OCI-LY1 (cell line): ENCODE results near the gene UBTD2.
"Not testable (repeated sequence)": the region's sequence is repeated elsewhere in the genome, so short reads cannot be mapped to it uniquely, and the experiment has no call there.

Experiments used
- H2AFZ ChIP-seq: fragments of 200-600 bp; sonication (generic), shearing (Covaris generic); 2 replicates; pipeline ENCODE4 v1.6.0; 2014; ENCODE audit warnings: antibody characterized with exemption, mild to moderate bottlenecking, low read length
- H3F3A ChIP-seq: fragments of 200-600 bp; sonication (generic), shearing (Covaris generic); 2 replicates; pipeline ENCODE4 v1.6.0; 2014; ENCODE audit warnings: mild to moderate bottlenecking, antibody characterized with exemption, low read length, moderate library complexity; ENCODE audit not compliant: insufficient read depth
- H3K27ac ChIP-seq: fragments of 200-600 bp; sonication (generic); 2 replicates; pipeline ENCODE4 v1.5.1; 2014; ENCODE audit warnings: low read length, mixed run types, mild to moderate bottlenecking, low read depth; ENCODE audit not compliant: poor library complexity, severe bottlenecking
- H3K27me3 ChIP-seq: fragments of 200-600 bp; sonication (generic); 2 replicates; pipeline ENCODE4 v1.6.0; 2014; ENCODE audit warnings: antibody characterized with exemption, mild to moderate bottlenecking, low read length, moderate library complexity; ENCODE audit not compliant: insufficient read depth
- H3K36me3 ChIP-seq: fragments of 200-600 bp; sonication (generic); 2 replicates; pipeline ENCODE4 v1.6.1; 2014; ENCODE audit warnings: mild to moderate bottlenecking, antibody characterized with exemption, low read length, moderate library complexity, mixed read lengths; ENCODE audit not compliant: insufficient read depth
- H3K4me1 ChIP-seq: fragments of 200-600 bp; sonication (generic); 2 replicates; pipeline ENCODE4 v1.5.1; 2014; ENCODE audit warnings: mild to moderate bottlenecking, low read length, moderate library complexity; ENCODE audit not compliant: insufficient read depth, severe bottlenecking
- H3K4me2 ChIP-seq: fragments of 200-600 bp; sonication (generic), shearing (Covaris generic); 2 replicates; pipeline ENCODE4 v1.6.1; 2014; ENCODE audit warnings: low read length
- H3K4me3 ChIP-seq: fragments of 200-600 bp; sonication (generic); 2 replicates; pipeline ENCODE4 v1.5.1; 2014; ENCODE audit warnings: low read length, low read depth, mild to moderate bottlenecking, mixed read lengths; ENCODE audit not compliant: poor library complexity, severe bottlenecking
- H3K79me2 ChIP-seq: fragments of 200-600 bp; shearing (Covaris generic); 2 replicates; pipeline ENCODE4 v1.6.1; 2016; ENCODE audit warnings: mixed run types, low read length, mixed read lengths; ENCODE audit not compliant: insufficient read depth
- H3K9ac ChIP-seq: fragments of 200-600 bp; sonication (generic), shearing (Covaris generic); 2 replicates; pipeline ENCODE4 v1.6.1; 2014; ENCODE audit warnings: mild to moderate bottlenecking, low read length, mixed read lengths
- H3K9me2 ChIP-seq: fragments of 200-600 bp; sonication (generic), shearing (Covaris generic); 2 replicates; pipeline ENCODE4 v1.6.1; 2014; ENCODE audit warnings: low read depth, mild to moderate bottlenecking, low read length, mixed read lengths
- H3K9me3 ChIP-seq: fragments of 200-600 bp; shearing (Covaris generic); 2 replicates; pipeline ENCODE4 v1.6.1; 2014; ENCODE audit warnings: low read length, mixed read lengths
- H4K20me1 ChIP-seq: fragments of 200-600 bp; sonication (generic), shearing (Covaris generic); 2 replicates; pipeline ENCODE4 v1.6.0; 2016; ENCODE audit warnings: mild to moderate bottlenecking, low read length; ENCODE audit not compliant: insufficient read depth
- EZH2 ChIP-seq: fragments of 200-600 bp; sonication (generic), shearing (Covaris generic); IDR thresholded peaks from 2 replicates; pipeline ENCODE4 v1.8.0; 2017; ENCODE audit warnings: borderline replicate concordance, mixed run types, mild to moderate bottlenecking, antibody characterized with exemption, low read length, moderate library complexity, mixed read lengths
- TF ChIP-seq, protein P1 (sequence below): fragments of 200-600 bp; sonication (generic), shearing (Covaris generic); IDR thresholded peaks from 2 replicates; pipeline ENCODE4 v1.5.1; 2017; ENCODE audit warnings: mild to moderate bottlenecking, antibody characterized with exemption, low read length, moderate library complexity, mixed read lengths

UBTD2 gene

GRCh38 chr5:172288465-172288864 is 4.9 kb upstream of the UBTD2 start:
- Histone ChIP-seq H3K36me3 (no peaks in the 10 kb centered on the region), H3K9me2 (no peaks in the 10 kb centered on the region), H3K4me3 (no peak overlapping the region), H3K9me3 (no peaks in the 10 kb centered on the region), H3K9ac (no peak overlapping the region), H4K20me1 (no peaks in the 10 kb centered on the region), H3F3A (no peaks in the 10 kb centered on the region), H3K4me1 (peaks cover 16% of the 10 kb centered on the region), H3K27ac (no peak overlapping the region), H2AFZ (no peak overlapping the region), H3K27me3 (no peaks in the 10 kb centered on the region), H3K4me2 (no peak overlapping the region), H3K79me2 (no peaks in the 10 kb centered on the region)
- no peak for TF ChIP-seq EZH2
- TF ChIP-seq, protein P1, sequence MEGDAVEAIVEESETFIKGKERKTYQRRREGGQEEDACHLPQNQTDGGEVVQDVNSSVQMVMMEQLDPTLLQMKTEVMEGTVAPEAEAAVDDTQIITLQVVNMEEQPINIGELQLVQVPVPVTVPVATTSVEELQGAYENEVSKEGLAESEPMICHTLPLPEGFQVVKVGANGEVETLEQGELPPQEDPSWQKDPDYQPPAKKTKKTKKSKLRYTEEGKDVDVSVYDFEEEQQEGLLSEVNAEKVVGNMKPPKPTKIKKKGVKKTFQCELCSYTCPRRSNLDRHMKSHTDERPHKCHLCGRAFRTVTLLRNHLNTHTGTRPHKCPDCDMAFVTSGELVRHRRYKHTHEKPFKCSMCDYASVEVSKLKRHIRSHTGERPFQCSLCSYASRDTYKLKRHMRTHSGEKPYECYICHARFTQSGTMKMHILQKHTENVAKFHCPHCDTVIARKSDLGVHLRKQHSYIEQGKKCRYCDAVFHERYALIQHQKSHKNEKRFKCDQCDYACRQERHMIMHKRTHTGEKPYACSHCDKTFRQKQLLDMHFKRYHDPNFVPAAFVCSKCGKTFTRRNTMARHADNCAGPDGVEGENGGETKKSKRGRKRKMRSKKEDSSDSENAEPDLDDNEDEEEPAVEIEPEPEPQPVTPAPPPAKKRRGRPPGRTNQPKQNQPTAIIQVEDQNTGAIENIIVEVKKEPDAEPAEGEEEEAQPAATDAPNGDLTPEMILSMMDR, result no peak

- H3K79me2 ChIP-seq, H3K36me3 ChIP-seq, H4K20me1 ChIP-seq, H3K9me2 ChIP-seq, H3K27me3 ChIP-seq, H2AFZ ChIP-seq, H3K4me3 ChIP-seq, H3K9me3 ChIP-seq, H3K4me2 ChIP-seq, H3F3A ChIP-seq, H3K9ac ChIP-seq, H3K27ac ChIP-seq: not testable (repeated sequence)
- peaks cover 17% of the 10 kb centered on the region for H3K4me1 ChIP-seq
These were observed 3.6 kb upstream of the UBTD2 start for GRCh38 chr5:172287140-172287539.

DNA sequence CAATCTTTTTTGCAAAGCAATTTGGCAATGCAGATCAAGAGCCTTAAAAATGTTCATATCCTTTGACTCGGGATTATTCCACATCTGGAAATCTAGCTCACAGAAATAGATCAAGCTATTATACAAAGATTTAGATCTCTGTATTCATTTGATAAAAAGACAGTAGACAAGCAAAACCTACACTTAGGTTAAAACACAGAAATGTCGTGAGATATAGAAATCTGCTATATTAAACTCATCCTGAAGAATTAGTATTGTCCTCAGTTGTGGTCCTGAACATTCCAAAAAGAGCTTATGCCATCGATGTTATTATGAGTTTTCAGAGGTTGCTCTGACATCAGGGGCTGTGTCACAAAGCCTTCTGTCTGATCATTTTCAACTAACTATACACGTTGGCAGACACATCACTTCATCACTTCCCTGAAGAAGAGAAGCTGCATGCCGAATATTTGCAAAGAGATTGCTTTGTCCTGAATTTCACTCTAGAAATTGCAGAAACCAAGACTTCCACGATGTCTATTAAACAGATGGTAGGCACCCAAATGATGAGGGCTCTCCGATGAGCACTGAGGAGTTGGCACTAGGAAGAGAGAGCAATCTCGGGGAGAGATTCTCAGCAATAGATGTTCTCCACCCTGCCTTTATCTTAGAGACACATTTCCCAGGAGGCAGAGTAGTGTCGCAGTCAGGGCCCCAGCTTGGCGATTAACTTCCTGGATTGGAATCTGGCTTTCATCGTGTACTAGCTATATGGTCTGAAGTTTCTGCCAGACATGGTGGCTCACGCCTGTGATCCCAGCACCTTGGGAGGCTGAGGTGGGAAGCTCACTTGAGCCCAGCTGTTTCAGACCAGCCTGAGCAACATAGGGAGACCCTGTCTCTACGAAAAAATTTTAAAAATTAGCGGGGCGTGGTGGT is 1.9 kb upstream of the UBTD2 start:
- Histone ChIP-seq H4K20me1 (no peaks in the 10 kb centered on the region), H3F3A (no peaks in the 10 kb centered on the region), H3K79me2 (peaks cover 26% of the 10 kb centered on the region), H2AFZ (no peak overlapping the region), H3K9me3 (no peaks in the 10 kb centered on the region), H3K27ac (no peak overlapping the region), H3K4me1 (peaks cover 31% of the 10 kb centered on the region), H3K9ac (no peak overlapping the region), H3K27me3 (no peaks in the 10 kb centered on the region), H3K36me3 (0 out of 2 replicates have a peak, but pooled peaks cover 4% of the 10 kb centered on the region), H3K4me3 (no peak overlapping the region), H3K4me2 (no peak overlapping the region), H3K9me2 (no peaks in the 10 kb centered on the region)
- TF ChIP-seq EZH2, result no peak
- TF ChIP-seq, protein P1, result no peak

DNA sequence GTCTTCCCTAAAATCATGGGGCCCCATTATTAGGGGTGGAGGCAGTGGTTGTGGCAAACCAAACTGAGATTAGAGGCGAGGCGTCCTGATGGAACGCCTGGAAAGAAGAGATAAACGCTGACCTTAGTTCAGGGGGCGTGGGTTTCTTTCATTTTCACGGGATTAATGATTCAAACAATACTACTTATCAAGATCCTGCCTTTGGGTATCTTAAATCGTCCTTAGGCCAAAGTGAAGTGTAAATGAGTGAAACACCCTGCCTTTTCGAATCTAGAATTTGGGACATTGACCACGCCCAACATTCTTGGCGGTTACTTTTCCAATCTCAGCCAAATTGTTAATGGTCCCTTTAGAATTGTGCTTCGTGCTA is 1.0 kb upstream of the UBTD2 start:
- Histone ChIP-seq H3K9me2 (no peaks in the 10 kb centered on the region), H3K27me3 (no peaks in the 10 kb centered on the region), H3K9ac (peak overlapping the region; percentile 90), H2AFZ (peak overlapping the region; percentile 93), H3K4me1 (peaks cover 31% of the 10 kb centered on the region), H3F3A (no peaks in the 10 kb centered on the region), H3K27ac (peak overlapping the region; percentile 24), H3K36me3 (0 out of 2 replicates have a peak, but pooled peaks cover 4% of the 10 kb centered on the region), H3K79me2 (peaks cover 35% of the 10 kb centered on the region), H4K20me1 (no peaks in the 10 kb centered on the region), H3K4me2 (peak overlapping the region; percentile 98), H3K9me3 (no peaks in the 10 kb centered on the region), H3K4me3 (peak overlapping the region; percentile 74)
- TF ChIP-seq EZH2, result no peak
- TF ChIP-seq, protein P1, result no peak
